Cardiac fibroblast (primary cell): ENCODE data around the gene SKA1.

ENCODE experiments used
- DNase-seq, 2 donors: peaks; one replicate each; pipeline versions ENCODE4 v3.0.0 to v3.0.0-alpha.2; 2010; ENCODE audit warnings: low read depth in 2 of 2
- H3K4me3 ChIP-seq, 2 donors: replicated peaks in 1 of 2; 1 replicate in 1 of 2; 2 replicates in 1 of 2; pipeline ENCODE4 v1.5.1; 2011; ENCODE audit warnings: low read depth in 2 of 2, low read length in 2 of 2, mild to moderate bottlenecking in 2 of 2, moderate library complexity in 1 of 2
- CTCF ChIP-seq: IDR thresholded peaks from one replicate; pipeline ENCODE4 v1.5.1; 2011; ENCODE audit warnings: low read depth, mild to moderate bottlenecking, low read length, inconsistent platforms

Gene SKA1

GRCh38 chr18:50360611-50361010 lies 14.2 kb upstream of the SKA1 start:
- DNase-seq: peak in 1 of 2 donors; percentile 15
- H3K4me3 ChIP-seq: no peak overlapping the region
- no peak for TF ChIP-seq CTCF

- no peak for TF ChIP-seq CTCF
- DNase-seq: no peak
- no peak overlapping the region for H3K4me3 ChIP-seq
Measured at GRCh38 chr18:50369672-50370071, 5.2 kb upstream of the SKA1 start.

- DNase-seq: no peak
- no peak overlapping the region for H3K4me3 ChIP-seq
- TF ChIP-seq CTCF: no peak
Measured at GRCh38 chr18:50372743-50373142, 2.1 kb upstream of the SKA1 start.

- no peak for TF ChIP-seq CTCF
- no peak for DNase-seq
- H3K4me3 ChIP-seq: no peak overlapping the region
Measured at GRCh38 chr18:50373561-50374219, 1.2 kb upstream of the SKA1 start.

GRCh38 chr18:50374220-50374752 lies 560 bp upstream of the SKA1 start:
- no peak for TF ChIP-seq CTCF
- DNase-seq: no peak
- peak overlapping the region; percentile 70 to 77 for H3K4me3 ChIP-seq

- H3K4me3 ChIP-seq: no peak overlapping the region
- DNase-seq: peak in 1 of 2 donors; percentile 46
- TF ChIP-seq CTCF: no peak
Measured at GRCh38 chr18:50377061-50377798, 2.4 kb downstream of the SKA1 start.
